ENCODE data around the gene UACA. TPM values are rescaled to one million over a fixed set of nuclear protein-coding genes. Genes with fewer than 3 reads are reported as not detected.

UACA gene
- total RNA-seq, 1 donor from 2014 or later, result 9.4 TPM

- TF ChIP-seq CTCF (IDR thresholded peaks at IDR 0.05; ENCODE audit: insufficient read depth, low read length, poor library complexity, severe bottlenecking), result peak; percentile 18
- no peak for DNase-seq (ENCODE audit: low read depth)
- Histone ChIP-seq H3K36me3 (ENCODE audit: control insufficient read depth, insufficient read depth, low read length) (no peaks in the 10 kb centered on the region), H3K27me3 (ENCODE audit: control insufficient read depth, insufficient read depth, low read length) (no peaks in the 10 kb centered on the region), H3K4me3 (ENCODE audit: low read depth, low read length) (no peak overlapping the region)
These were observed 158.6 kb downstream of the UACA start for GRCh38 chr15:70604666-70605315.

Other genes starting within 250 kb of the UACA start
- 52.8 and 101 TPM in 2 replicates for gene LARP6, start 90.6 kb upstream of the UACA start, total RNA-seq
- 4.2 and 4.8 TPM in 2 replicates for gene THAP10, start 128.9 kb upstream of the UACA start, total RNA-seq
- gene LRRC49, start 129.3 kb upstream of the UACA start, total RNA-seq, result 53.0 and 62.0 TPM in 2 replicates